GM12878 (cell line): ENCODE results near the gene HCFC2. TPM values are rescaled to one million over a fixed set of nuclear protein-coding genes. Genes with fewer than 3 reads are reported as not detected.

Experiments used
- ATAC-seq: fragments of 200-7000 bp; cut with Tn5 transposase; 3 replicates; pipeline ENCODE4 v1.9.1; 2020; ENCODE audit warnings: mild to moderate bottlenecking, moderate library complexity
- BruUV-seq: library from RNA; stranded (reverse); fragments of 400-500 nt; replicated peaks from 2 replicates; lab custom pipeline; 2021; lab: Mats Ljungman, UMichigan
- CTCF ChIA-PET: fragments of 300-600 bp; sonication (Branson Sonifier 250); formaldehyde crosslinking; extraction: SDS; loops from one replicate; lab custom pipeline; 2021; ENCODE audit warnings: inconsistent platforms; lab: Yijun Ruan, JAX
- POLR2A ChIA-PET: fragments of 350-600 bp; formaldehyde crosslinking; extraction: SDS; loops from one replicate; lab custom pipeline; 2021; ENCODE audit warnings: inconsistent platforms; lab: Charles Lee
- RAD21 ChIA-PET: fragments of 300-600 bp; sonication (Branson Sonifier 250); formaldehyde crosslinking; loops from one replicate; lab custom pipeline; 2023; ENCODE audit warnings: antibody characterized with exemption; ENCODE audit not compliant: unreplicated experiment; lab: Charles Lee
- SMC1A ChIA-PET: fragments of 300-600 bp; sonication (Branson Sonifier 250); formaldehyde crosslinking; loops from one replicate; lab custom pipeline; 2023; ENCODE audit not compliant: unreplicated experiment, uncharacterized antibody; lab: Charles Lee
- DNase-seq: peaks from one replicate; pipeline ENCODE4 v3.0.0-alpha.2; 2011; ENCODE audit warnings: low read depth, low spot score
- FAIRE-seq: peaks from 3 replicates; lab custom pipeline; 2011; peaks lifted over from hg19 to GRCh38; lab: Jason Lieb, UNC
- H2AFZ ChIP-seq: 2 replicates; pipeline ENCODE4 v1.6.0; 2011; ENCODE audit warnings: low read depth, low read length, control low read depth; ENCODE audit not compliant: control insufficient read depth
- H3K27ac ChIP-seq: 2 replicates; pipeline ENCODE4 v1.5.1; 2011; ENCODE audit warnings: control low read depth; ENCODE audit not compliant: control insufficient read depth, insufficient read depth
- H3K27me3 ChIP-seq, 2 experiments: replicated peaks in 1 of 2; 2 replicates each; pipeline versions ENCODE4 v1.6.0 to v1.6.1; 2011; ENCODE audit warnings: low read length in 1 of 2; ENCODE audit not compliant: control insufficient read depth in 2 of 2, insufficient read depth in 2 of 2
- H3K36me3 ChIP-seq, 2 experiments: 2 replicates each; pipeline ENCODE4 v1.5.1; 2011; ENCODE audit warnings: low read length in 1 of 2; ENCODE audit not compliant: control insufficient read depth in 2 of 2, insufficient read depth in 2 of 2
- H3K4me1 ChIP-seq: 2 replicates; pipeline ENCODE4 v1.6.1; 2011; ENCODE audit warnings: mild to moderate bottlenecking, low read length, moderate library complexity, mixed read lengths; ENCODE audit not compliant: control insufficient read depth, insufficient read depth
- H3K4me2 ChIP-seq: 2 replicates; pipeline ENCODE4 v1.6.0; 2011; ENCODE audit warnings: control low read depth; ENCODE audit not compliant: control insufficient read depth, insufficient read depth
- H3K4me3 ChIP-seq: fragments of 200-600 bp; sonication (generic); 2 replicates; pipeline ENCODE4 v1.5.1; 2016
- H3K79me2 ChIP-seq: 2 replicates; pipeline ENCODE4 v1.6.0; 2011; ENCODE audit warnings: low read length; ENCODE audit not compliant: control insufficient read depth, insufficient read depth
- H3K9ac ChIP-seq: 2 replicates; pipeline ENCODE4 v1.8.0; 2011; ENCODE audit warnings: low read length, control low read depth, mixed read lengths; ENCODE audit not compliant: control insufficient read depth, insufficient read depth
- H3K9me3 ChIP-seq: replicated peaks from 3 replicates; pipeline ENCODE4 v1.5.1; 2011; ENCODE audit warnings: mild to moderate bottlenecking, low read length; ENCODE audit not compliant: control insufficient read depth, insufficient read depth
- H4K20me1 ChIP-seq: 2 replicates; pipeline ENCODE4 v1.6.0; 2011; ENCODE audit not compliant: control insufficient read depth, insufficient read depth
- ATF7 ChIP-seq: fragments of 450-650 bp; IDR thresholded peaks from 2 replicates; pipeline ENCODE4 v1.6.1; 2016; ENCODE audit warnings: low read depth, mild to moderate bottlenecking
- CBFB ChIP-seq: IDR thresholded peaks from 2 replicates; pipeline ENCODE4 v1.6.1; 2016; ENCODE audit warnings: antibody characterized with exemption, low read depth
- CBX3 ChIP-seq: fragments of 200-600 bp; sonication (generic); IDR thresholded peaks from 2 replicates; pipeline ENCODE4 v1.6.1; 2016; ENCODE audit warnings: low read depth, borderline replicate concordance
- CEBPB ChIP-seq, 2 experiments: fragments of 150-350 bp in 1 of 2; IDR thresholded peaks; 2 replicates each; pipeline ENCODE4 v1.6.1; 2012 to 2014; ENCODE audit warnings: low read depth in 2 of 2, low read length in 2 of 2, borderline replicate concordance in 1 of 2, inconsistent platforms in 1 of 2
- EP300 ChIP-seq, 2 experiments: fragments of 150-350 bp in 1 of 2; IDR thresholded peaks; 2 replicates each; pipeline ENCODE4 v1.6.1; 2011 to 2012; ENCODE audit warnings: low read depth in 2 of 2, low read length in 2 of 2, borderline replicate concordance in 1 of 2, improper control_type of control experiment in 1 of 2, inconsistent platforms in 1 of 2; ENCODE audit not compliant: control insufficient read depth in 1 of 2
- GATAD2B ChIP-seq: fragments of 450-650 bp; conservative IDR thresholded peaks from 2 replicates; pipeline ENCODE4 v1.6.1; 2017; ENCODE audit warnings: low read depth, mild to moderate bottlenecking, moderate library complexity
- HCFC1 ChIP-seq: fragments of 150-350 bp; IDR thresholded peaks from 2 replicates; pipeline ENCODE4 v1.6.1; 2014; ENCODE audit warnings: low read length
- NR2C1 ChIP-seq: fragments of 450-650 bp; IDR thresholded peaks from 2 replicates; pipeline ENCODE4 v1.6.1; 2017; ENCODE audit warnings: antibody characterized with exemption, mild to moderate bottlenecking, moderate library complexity
- RFX5 ChIP-seq: IDR thresholded peaks from 2 replicates; pipeline ENCODE4 v1.6.1; 2011; ENCODE audit warnings: low read depth, low read length, improper control_type of control experiment
- SMAD1 ChIP-seq: fragments of 450-650 bp; IDR thresholded peaks from 2 replicates; pipeline ENCODE4 v1.6.1; 2018; ENCODE audit warnings: mild to moderate bottlenecking, low read depth; ENCODE audit not compliant: partially characterized antibody
- SMC3 ChIP-seq: IDR thresholded peaks from 2 replicates; pipeline ENCODE4 v1.6.1; 2011; ENCODE audit warnings: low read length, improper control_type of control experiment, borderline replicate concordance
- SREBF1 ChIP-seq: IDR thresholded peaks from 2 replicates; pipeline ENCODE4 v1.6.1; 2012; ENCODE audit warnings: mild to moderate bottlenecking, low read length
- SRF ChIP-seq, 2 experiments: IDR thresholded peaks; 2 replicates each; pipeline ENCODE4 v1.6.1; 2011; ENCODE audit warnings: low read depth in 2 of 2, low read length in 2 of 2, mild to moderate bottlenecking in 1 of 2, moderate library complexity in 1 of 2
- TAF1 ChIP-seq: IDR thresholded peaks from 2 replicates; pipeline ENCODE4 v1.6.1; 2011; ENCODE audit warnings: mild to moderate bottlenecking, low read depth, low read length, borderline replicate concordance
- WGBS: methylation state at CpG from one replicate; pipeline ENCODE4 v1.1.6; 2016; ENCODE audit warnings: low lambda C conversion rate; ENCODE audit not compliant: insufficient replicate concordance, insufficient coverage; ENCODE audit errors: missing lambda C conversion rate; 5-methylcytosine and 5-hydroxymethylcytosine counted together
- in situ Hi-C: fragments of 300-500 bp; cut with MboI; formaldehyde crosslinking; loops from 9 replicates; pipeline ENCODE4 v1.14.3; 2018; ENCODE audit warnings: mixed read lengths
- intact Hi-C: fragments of 100-400 bp; cut with micrococcal nuclease; formaldehyde crosslinking; loops from one replicate; pipeline ENCODE4 v1.14.2; 2022; ENCODE audit not compliant: unreplicated experiment
- polyA plus RNA-seq, 11 experiments: library from polyadenylated mRNA; depleted of rRNA in 4 of 11; unstranded in 6 of 11; stranded (reverse) in 5 of 11; fragments of >200 nt; fragmentation: Nextera tagmentation in 4 of 11; fragmentation: Illumina TruSeq in 1 of 11; extraction: Ambion mirVana in 4 of 11; extraction: Trizol in 1 of 11; gene quantifications; 1 replicate in 1 of 11; 2 replicates in 10 of 11; pipeline versions ENCODE4 v1.2.1 to v1.2.3, GENCODE V29; 2011 to 2016; ENCODE audit warnings: inconsistent platforms in 2 of 11, missing spikeins in 2 of 11, low read depth in 1 of 11
- total RNA-seq, 4 experiments: library from RNA; depleted of rRNA in 3 of 4; stranded (reverse); fragments of >200 nt in 3 of 4; fragmentation: Illumina TruSeq in 1 of 4; extraction: Trizol in 1 of 4; gene quantifications; 2 replicates each; pipeline versions ENCODE4 v1.2.1 to v1.2.3, GENCODE V29; 2013 to 2021
- TF ChIP-seq, protein P1 (sequence below): IDR thresholded peaks from 2 replicates; pipeline ENCODE4 v1.6.1; 2011; ENCODE audit warnings: low read depth, mild to moderate bottlenecking, low read length, moderate library complexity, borderline replicate concordance; ENCODE audit errors: extremely low read depth
- TF ChIP-seq, protein P2 (sequence below): fragments of 450-650 bp; IDR thresholded peaks from 2 replicates; pipeline ENCODE4 v1.6.1; 2018; ENCODE audit warnings: borderline replicate concordance, mild to moderate bottlenecking; ENCODE audit not compliant: partially characterized antibody
- TF ChIP-seq, protein P3 (sequence below): fragments of 450-650 bp; IDR thresholded peaks from 2 replicates; pipeline ENCODE4 v1.6.1; 2017; ENCODE audit warnings: antibody characterized with exemption, mild to moderate bottlenecking, moderate library complexity
- TF ChIP-seq, protein P4 (sequence below): IDR thresholded peaks from 2 replicates; pipeline ENCODE4 v1.6.1; 2012; ENCODE audit warnings: low read depth, low read length, improper control_type of control experiment

HCFC2 gene
- total and polyA plus RNA-seq, 10 of the 15 experiments (the other 5 are each of a cell fraction or from before 2014, with no cell fraction given), result 1.8 to 14.2 (median 9.3) TPM

DNA sequence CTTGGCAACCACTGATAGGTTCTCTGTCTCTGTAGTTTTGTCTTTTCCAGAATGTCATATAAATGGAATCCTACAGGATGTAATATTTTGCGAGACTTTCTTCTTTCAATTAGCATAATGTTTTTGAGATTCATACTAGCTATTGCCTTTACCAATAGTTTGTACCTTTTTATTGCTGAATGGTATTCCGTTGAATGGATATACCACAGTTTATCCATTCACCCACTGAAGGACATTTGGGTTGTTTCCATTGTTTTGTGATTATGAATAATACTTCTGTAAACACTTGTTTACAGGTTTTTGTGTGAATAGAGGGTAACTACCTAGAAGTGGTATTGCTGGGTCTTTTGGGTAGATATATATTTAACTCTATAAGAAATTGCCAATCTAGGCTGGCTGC lies 40.6 kb upstream of the HCFC2 start:
- H2AFZ ChIP-seq, result no peak overlapping the region
- no peaks in the 10 kb centered on the region for H4K20me1 ChIP-seq
- CTCF ChIA-PET, result no interaction called here
- no peak for FAIRE-seq
- H3K4me3 ChIP-seq, result no peak overlapping the region
- RAD21 ChIA-PET, result no interaction called here
- H3K9ac ChIP-seq, result no peak overlapping the region
- DNase-seq, result no peak
- no peaks in the 10 kb centered on the region for H3K36me3 ChIP-seq
- in situ Hi-C loops, result no loop called here
- H3K27me3 ChIP-seq, result no peaks in the 10 kb centered on the region; a peak in 1 of 4 replicates
- ATAC-seq, result no peak
- no peaks in the 10 kb centered on the region for H3K4me1 ChIP-seq
- 86% methylated on average over 2 of the region's 2 CpGs for WGBS
- H3K9me3 ChIP-seq, result no peaks in the 10 kb centered on the region
- H3K27ac ChIP-seq, result no peak overlapping the region
- no peak for TF ChIP-seq CEBPB (IDR thresholded peaks at IDR 0.05; ENCODE audit: borderline replicate concordance in 1 of 2, low read depth in 2 of 2, low read length in 2 of 2)
- TF ChIP-seq HCFC1, result no peak
- TF ChIP-seq SREBF1, result no peak
- no peak for TF ChIP-seq CBFB
- no peak for TF ChIP-seq RFX5
- TF ChIP-seq NR2C1, result no peak
- TF ChIP-seq CBX3, result no peak
- TF ChIP-seq, protein P1, sequence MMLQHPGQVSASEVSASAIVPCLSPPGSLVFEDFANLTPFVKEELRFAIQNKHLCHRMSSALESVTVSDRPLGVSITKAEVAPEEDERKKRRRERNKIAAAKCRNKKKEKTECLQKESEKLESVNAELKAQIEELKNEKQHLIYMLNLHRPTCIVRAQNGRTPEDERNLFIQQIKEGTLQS, result no peak
- TF ChIP-seq SMAD1, result no peak
- TF ChIP-seq SMC3, result no peak
- TF ChIP-seq ATF7, result no peak
- no peak for TF ChIP-seq EP300 (IDR thresholded peaks at IDR 0.05; ENCODE audit: borderline replicate concordance in 1 of 2, control insufficient read depth in 1 of 2, low read depth in 2 of 2, low read length in 2 of 2)
- TF ChIP-seq TAF1, result no peak
- TF ChIP-seq GATAD2B, result no peak
- no peak for TF ChIP-seq SRF (IDR thresholded peaks at IDR 0.05; ENCODE audit: low read depth in 2 of 2, low read length in 2 of 2)
- TF ChIP-seq, protein P2, sequence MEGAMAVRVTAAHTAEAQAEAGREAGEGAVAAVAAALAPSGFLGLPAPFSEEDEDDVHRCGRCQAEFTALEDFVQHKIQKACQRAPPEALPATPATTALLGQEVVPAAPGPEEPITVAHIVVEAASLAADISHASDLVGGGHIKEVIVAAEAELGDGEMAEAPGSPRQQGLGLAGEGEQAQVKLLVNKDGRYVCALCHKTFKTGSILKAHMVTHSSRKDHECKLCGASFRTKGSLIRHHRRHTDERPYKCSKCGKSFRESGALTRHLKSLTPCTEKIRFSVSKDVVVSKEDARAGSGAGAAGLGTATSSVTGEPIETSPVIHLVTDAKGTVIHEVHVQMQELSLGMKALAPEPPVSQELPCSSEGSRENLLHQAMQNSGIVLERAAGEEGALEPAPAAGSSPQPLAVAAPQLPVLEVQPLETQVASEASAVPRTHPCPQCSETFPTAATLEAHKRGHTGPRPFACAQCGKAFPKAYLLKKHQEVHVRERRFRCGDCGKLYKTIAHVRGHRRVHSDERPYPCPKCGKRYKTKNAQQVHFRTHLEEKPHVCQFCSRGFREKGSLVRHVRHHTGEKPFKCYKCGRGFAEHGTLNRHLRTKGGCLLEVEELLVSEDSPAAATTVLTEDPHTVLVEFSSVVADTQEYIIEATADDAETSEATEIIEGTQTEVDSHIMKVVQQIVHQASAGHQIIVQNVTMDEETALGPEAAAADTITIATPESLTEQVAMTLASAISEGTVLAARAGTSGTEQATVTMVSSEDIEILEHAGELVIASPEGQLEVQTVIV, result no peak
- TF ChIP-seq, protein P3, sequence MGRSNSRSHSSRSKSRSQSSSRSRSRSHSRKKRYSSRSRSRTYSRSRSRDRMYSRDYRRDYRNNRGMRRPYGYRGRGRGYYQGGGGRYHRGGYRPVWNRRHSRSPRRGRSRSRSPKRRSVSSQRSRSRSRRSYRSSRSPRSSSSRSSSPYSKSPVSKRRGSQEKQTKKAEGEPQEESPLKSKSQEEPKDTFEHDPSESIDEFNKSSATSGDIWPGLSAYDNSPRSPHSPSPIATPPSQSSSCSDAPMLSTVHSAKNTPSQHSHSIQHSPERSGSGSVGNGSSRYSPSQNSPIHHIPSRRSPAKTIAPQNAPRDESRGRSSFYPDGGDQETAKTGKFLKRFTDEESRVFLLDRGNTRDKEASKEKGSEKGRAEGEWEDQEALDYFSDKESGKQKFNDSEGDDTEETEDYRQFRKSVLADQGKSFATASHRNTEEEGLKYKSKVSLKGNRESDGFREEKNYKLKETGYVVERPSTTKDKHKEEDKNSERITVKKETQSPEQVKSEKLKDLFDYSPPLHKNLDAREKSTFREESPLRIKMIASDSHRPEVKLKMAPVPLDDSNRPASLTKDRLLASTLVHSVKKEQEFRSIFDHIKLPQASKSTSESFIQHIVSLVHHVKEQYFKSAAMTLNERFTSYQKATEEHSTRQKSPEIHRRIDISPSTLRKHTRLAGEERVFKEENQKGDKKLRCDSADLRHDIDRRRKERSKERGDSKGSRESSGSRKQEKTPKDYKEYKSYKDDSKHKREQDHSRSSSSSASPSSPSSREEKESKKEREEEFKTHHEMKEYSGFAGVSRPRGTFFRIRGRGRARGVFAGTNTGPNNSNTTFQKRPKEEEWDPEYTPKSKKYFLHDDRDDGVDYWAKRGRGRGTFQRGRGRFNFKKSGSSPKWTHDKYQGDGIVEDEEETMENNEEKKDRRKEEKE, result no peak
- TF ChIP-seq, protein P4, sequence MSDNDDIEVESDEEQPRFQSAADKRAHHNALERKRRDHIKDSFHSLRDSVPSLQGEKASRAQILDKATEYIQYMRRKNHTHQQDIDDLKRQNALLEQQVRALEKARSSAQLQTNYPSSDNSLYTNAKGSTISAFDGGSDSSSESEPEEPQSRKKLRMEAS, result no peak
- POLR2A ChIA-PET, result no interaction called here
- SMC1A ChIA-PET, result interaction anchor here (0.6 kb wide), 1 partner anchor 68 kb away, joined by 3 read pairs; no protein-coding TSS in a partner anchor
- no peaks in the 10 kb centered on the region for H3K79me2 ChIP-seq
- intact Hi-C loops, result no loop called here
- no TSS peak for BruUV-seq
- H3K4me2 ChIP-seq, result no peak overlapping the region
